OCI-LY3 (cell line): ENCODE results near the gene CHGA.

ENCODE experiments used
- H2AFZ ChIP-seq: fragments of 200-600, 300-600 bp; shearing (Covaris generic); 2 replicates; pipeline ENCODE4 v1.6.0; 2014; ENCODE audit warnings: antibody characterized with exemption, low read depth, low read length
- H3K27ac ChIP-seq: fragments of 200-600, 300-600 bp; sonication (generic); 2 replicates; pipeline ENCODE4 v1.5.1; 2014; ENCODE audit warnings: mild to moderate bottlenecking, low read length, moderate library complexity, mixed read lengths
- H3K27me3 ChIP-seq: fragments of 200-600, 300-600 bp; sonication (generic); 2 replicates; pipeline ENCODE4 v1.6.1; 2014; ENCODE audit warnings: low read depth, low read length, mixed read lengths
- H3K36me3 ChIP-seq: fragments of 200-600, 300-600 bp; sonication (generic); replicated peaks from 2 replicates; pipeline ENCODE3; 2014; ENCODE audit warnings: low read depth, low read length, mixed read lengths
- H3K4me1 ChIP-seq: fragments of 300-600, 200-600 bp; sonication (generic); 2 replicates; pipeline ENCODE4 v1.6.1; 2014; ENCODE audit warnings: low read length, mixed read lengths
- H3K4me2 ChIP-seq: fragments of 200-600, 300-600 bp; sonication (generic); 2 replicates; pipeline ENCODE4 v1.6.1; 2014; ENCODE audit warnings: low read length, mixed read lengths
- H3K4me3 ChIP-seq: fragments of 300-600, 200-600 bp; sonication (generic); 2 replicates; pipeline ENCODE4 v1.5.1; 2014; ENCODE audit warnings: antibody characterized with exemption, mild to moderate bottlenecking, low read length, moderate library complexity
- H3K79me2 ChIP-seq: fragments of 300-600, 200-600 bp; shearing (Covaris generic); 2 replicates; pipeline ENCODE4 v1.6.1; 2014; ENCODE audit warnings: mild to moderate bottlenecking, low read length, mixed read lengths
- H3K9ac ChIP-seq: fragments of 300-600, 200-600 bp; shearing (Covaris generic); 2 replicates; pipeline ENCODE4 v1.6.0; 2014; ENCODE audit warnings: mild to moderate bottlenecking, low read length, moderate library complexity
- H3K9me3 ChIP-seq: fragments of 200-600, 300-600 bp; shearing (Covaris generic); 2 replicates; pipeline ENCODE4 v1.6.1; 2014; ENCODE audit warnings: low read length, mixed read lengths; ENCODE audit not compliant: insufficient read depth
- H4K20me1 ChIP-seq: fragments of 200-600, 300-600 bp; sonication (generic); 2 replicates; pipeline ENCODE4 v1.6.1; 2016; ENCODE audit warnings: low read length, mixed read lengths; ENCODE audit not compliant: insufficient read depth
- CTCF ChIP-seq: fragments of 200-600, 300-600 bp; sonication (generic); IDR thresholded peaks from 2 replicates; pipeline ENCODE4 v1.5.1; 2014; ENCODE audit warnings: antibody characterized with exemption, low read length, low read depth
- EZH2phosphoT487 ChIP-seq: fragments of 200-600 bp; shearing (Covaris generic); IDR thresholded peaks from 2 replicates; pipeline ENCODE4 v1.6.1; 2018; ENCODE audit warnings: antibody characterized with exemption, mixed run types, low read depth

Gene CHGA

DNA sequence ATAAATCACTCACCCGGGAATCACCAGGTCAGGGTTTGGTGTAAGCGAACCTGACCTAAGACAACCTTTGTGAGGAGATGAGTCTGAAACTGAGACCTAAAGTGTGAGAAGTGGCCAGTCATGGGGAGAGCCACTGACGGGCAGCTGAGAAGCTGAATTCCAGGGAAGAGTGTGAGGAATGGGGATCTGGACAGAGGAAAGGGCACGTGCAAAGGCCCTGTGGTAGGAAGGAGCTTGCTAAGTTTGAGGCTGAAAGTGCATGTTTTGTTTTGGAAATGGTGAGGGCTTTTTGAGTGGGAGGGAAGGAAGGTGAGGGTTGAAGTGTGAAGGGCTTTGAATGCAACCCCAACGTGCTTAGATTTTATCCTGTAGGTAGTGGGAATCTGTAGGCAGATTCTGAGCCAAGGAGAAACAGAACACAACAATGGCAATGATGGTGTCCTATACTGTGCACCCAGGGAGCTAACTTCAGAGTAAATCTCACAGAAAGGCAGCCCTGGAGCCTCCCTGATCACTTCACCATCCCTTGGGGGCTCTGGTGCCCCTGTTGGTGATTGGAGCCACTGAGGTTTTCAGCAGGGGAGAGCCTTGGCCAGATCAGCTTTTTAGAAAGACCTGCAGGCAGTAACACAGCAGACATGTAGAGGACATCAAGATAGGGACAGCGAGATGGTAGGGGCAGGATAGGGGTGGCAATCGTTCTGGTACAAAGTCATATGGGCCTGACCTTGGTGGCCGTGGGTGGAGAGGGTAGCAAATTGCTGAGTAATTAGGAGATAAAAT is 37.5 kb upstream of the CHGA start:
- no peaks in the 10 kb centered on the region for H4K20me1 ChIP-seq
- H3K9ac ChIP-seq, result no peak overlapping the region
- no peak overlapping the region for H3K27ac ChIP-seq
- H2AFZ ChIP-seq, result no peak overlapping the region
- TF ChIP-seq EZH2phosphoT487, result no peak
- no peak for TF ChIP-seq CTCF
- no peak overlapping the region for H3K4me2 ChIP-seq
- H3K79me2 ChIP-seq, result no peaks in the 10 kb centered on the region
- no peaks in the 10 kb centered on the region for H3K4me1 ChIP-seq
- H3K9me3 ChIP-seq, result no peaks in the 10 kb centered on the region
- H3K36me3 ChIP-seq, result no peaks in the 10 kb centered on the region
- H3K27me3 ChIP-seq, result peaks cover 13% of the 10 kb centered on the region; the same call in 1 of the 2 replicates
- no peak overlapping the region for H3K4me3 ChIP-seq

- Histone ChIP-seq H3K4me2 (no peak overlapping the region), H3K36me3 (no peaks in the 10 kb centered on the region), H3K4me3 (no peak overlapping the region), H4K20me1 (no peaks in the 10 kb centered on the region), H2AFZ (no peak overlapping the region), H3K4me1 (no peaks in the 10 kb centered on the region), H3K27me3 (peaks cover 13% of the 10 kb centered on the region; the same call in 1 of the 2 replicates), H3K9me3 (no peaks in the 10 kb centered on the region), H3K9ac (no peak overlapping the region), H3K27ac (no peak overlapping the region), H3K79me2 (no peaks in the 10 kb centered on the region)
- TF ChIP-seq EZH2phosphoT487 (no peak), CTCF (no peak)
Measured at GRCh38 chr14:92886337-92886736, 36.6 kb upstream of the CHGA start.

DNA sequence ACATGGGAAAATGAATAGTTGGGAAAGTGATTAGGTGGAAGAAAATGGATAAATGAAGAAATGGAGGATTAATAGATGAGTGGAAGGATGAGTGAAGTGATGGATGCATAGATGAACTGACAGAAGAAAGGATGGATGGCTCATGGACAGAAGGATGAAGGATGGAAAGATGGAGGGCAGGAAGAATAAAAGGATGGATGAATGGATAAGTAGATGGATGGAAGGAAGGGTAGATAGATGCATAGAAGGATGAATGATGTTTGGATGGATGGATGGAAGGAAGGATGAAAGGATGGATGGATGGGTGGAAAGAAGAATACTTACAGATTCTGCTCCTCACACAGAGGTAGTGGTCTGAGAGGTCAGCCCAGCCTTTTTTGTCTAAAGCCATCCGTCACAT is 35.8 kb upstream of the CHGA start:
- Histone ChIP-seq H3K36me3 (no peaks in the 10 kb centered on the region), H3K9me3 (no peaks in the 10 kb centered on the region), H4K20me1 (no peaks in the 10 kb centered on the region), H3K27ac (no peak overlapping the region), H3K4me2 (no peak overlapping the region), H3K4me3 (no peak overlapping the region), H3K79me2 (no peaks in the 10 kb centered on the region), H2AFZ (no peak overlapping the region), H3K4me1 (no peaks in the 10 kb centered on the region), H3K9ac (no peak overlapping the region), H3K27me3 (peaks cover 17% of the 10 kb centered on the region; the same call in 1 of the 2 replicates)
- TF ChIP-seq CTCF (no peak), EZH2phosphoT487 (no peak)

GRCh38 chr14:92888896-92889295 is 34.1 kb upstream of the CHGA start:
- no peaks in the 10 kb centered on the region for H4K20me1 ChIP-seq

More at GRCh38 chr14:92888896-92889295, 34.1 kb upstream of the CHGA start:
- Histone ChIP-seq H3K4me1 (no peaks in the 10 kb centered on the region), H3K79me2 (no peaks in the 10 kb centered on the region), H3K4me2 (no peak overlapping the region), H3K27me3 (peaks cover 21% of the 10 kb centered on the region; the same call in 1 of the 2 replicates), H3K9ac (no peak overlapping the region), H3K9me3 (peaks cover 6% of the 10 kb centered on the region; the same call in 1 of the 2 replicates), H3K36me3 (no peaks in the 10 kb centered on the region), H2AFZ (no peak overlapping the region), H3K4me3 (no peak overlapping the region), H3K27ac (no peak overlapping the region)
- no peak for TF ChIP-seq EZH2phosphoT487
- no peak for TF ChIP-seq CTCF
